Panc1 (cell line): Measurements from ENCODE around the gene PGAM1. TPM values are rescaled to one million over a fixed set of nuclear protein-coding genes. Genes with fewer than 3 reads are reported as not detected.

Experiments used
- ATAC-seq: fragments of 200-7000 bp; cut with Tn5 transposase; 2 replicates; pipeline ENCODE4 v1.9.1; 2020; ENCODE audit warnings: mild to moderate bottlenecking, moderate library complexity
- BruUV-seq: library from RNA; stranded (reverse); fragments of 400-500 nt; replicated peaks from 2 replicates; lab custom pipeline; 2021; lab: Mats Ljungman, UMichigan
- CTCF ChIA-PET: fragments of 300-600 bp; sonication (Branson Sonifier 250); formaldehyde crosslinking; loops from one replicate; lab custom pipeline; 2022; ENCODE audit warnings: antibody characterized with exemption; lab: Charles Lee
- POLR2A ChIA-PET: fragments of 300-600 bp; sonication (Branson Sonifier 250); formaldehyde crosslinking; loops from one replicate; lab custom pipeline; 2022; ENCODE audit warnings: antibody characterized with exemption; lab: Charles Lee
- DNase-seq: peaks from one replicate; pipeline ENCODE4 v3.0.0-alpha.2; 2010; ENCODE audit warnings: low read depth, low spot score
- H3K27ac ChIP-seq: 2 replicates; pipeline ENCODE4 v1.5.1; 2011; ENCODE audit warnings: mild to moderate bottlenecking, low read length, inconsistent platforms
- H3K27me3 ChIP-seq: fragments of 200-500 bp; sonication (Bioruptor generic); 2 replicates; pipeline ENCODE4 v1.6.0; 2014; ENCODE audit warnings: low read length, inconsistent platforms; ENCODE audit not compliant: control insufficient read depth, insufficient read depth
- H3K36me3 ChIP-seq: fragments of 200-500 bp; sonication (Bioruptor generic); 2 replicates; pipeline ENCODE4 v1.5.1; 2014; ENCODE audit warnings: inconsistent platforms, mild to moderate bottlenecking, low read length, moderate library complexity; ENCODE audit not compliant: control insufficient read depth, insufficient read depth
- H3K4me1 ChIP-seq: 2 replicates; pipeline ENCODE4 v1.5.1; 2011; ENCODE audit warnings: inconsistent platforms, mild to moderate bottlenecking, low read length, moderate library complexity; ENCODE audit not compliant: control insufficient read depth, insufficient read depth
- H3K4me3 ChIP-seq, 2 experiments: 2 replicates each; pipeline ENCODE4 v1.5.1; 2011 to 2012; ENCODE audit warnings: low read depth in 2 of 2, low read length in 2 of 2, mild to moderate bottlenecking in 2 of 2, inconsistent platforms in 1 of 2, moderate library complexity in 1 of 2
- H3K9me3 ChIP-seq: fragments of 200-500 bp; sonication (Bioruptor generic); 2 replicates; pipeline ENCODE4 v1.5.1; 2014; ENCODE audit warnings: low read depth, mild to moderate bottlenecking, inconsistent platforms, low read length, moderate library complexity; ENCODE audit not compliant: control insufficient read depth, insufficient read depth
- POLR2AphosphoS5 ChIP-seq: IDR thresholded peaks from 2 replicates; pipeline ENCODE4 v1.6.1; 2012; ENCODE audit warnings: mild to moderate bottlenecking, low read depth, low read length, moderate library complexity
- SIN3A ChIP-seq: IDR thresholded peaks from 2 replicates; pipeline ENCODE4 v1.6.1; 2012; ENCODE audit warnings: low read depth, mild to moderate bottlenecking, low read length, moderate library complexity, borderline replicate concordance; ENCODE audit not compliant: insufficient read depth
- TCF7L2 ChIP-seq: IDR thresholded peaks from 2 replicates; pipeline ENCODE4 v1.6.1; 2011; ENCODE audit warnings: mild to moderate bottlenecking, low read depth, low read length, inconsistent platforms
- in situ Hi-C: cut with HindIII; loops from 2 replicates; pipeline ENCODE4 v1.10.0; 2016; ENCODE audit warnings: low sequenced_read_pairs, low pct_unique_long_range_greater_than_20kb
- intact Hi-C: fragments of 100-400 bp; cut with micrococcal nuclease; formaldehyde crosslinking; loops from one replicate; pipeline ENCODE4 v1.10.0; 2022; ENCODE audit not compliant: unreplicated experiment
- total RNA-seq: library from RNA; stranded (reverse); gene quantifications from one replicate; pipeline ENCODE4 v1.2.1, GENCODE V29; 2021; ENCODE audit not compliant: unreplicated experiment
- TF ChIP-seq, protein P1 (sequence below): fragments of 450-650 bp; IDR thresholded peaks from 2 replicates; pipeline ENCODE4 v1.5.1; 2017; ENCODE audit warnings: mild to moderate bottlenecking
- TF ChIP-seq, protein P2 (sequence below), 2 experiments: IDR thresholded peaks; 2 replicates each; pipeline ENCODE4 v1.6.1; 2011 to 2012; ENCODE audit warnings: low read depth in 2 of 2, control low read depth in 1 of 2, low read length in 1 of 2, mild to moderate bottlenecking in 1 of 2, moderate library complexity in 1 of 2; ENCODE audit not compliant: insufficient read depth in 1 of 2

The PGAM1 gene
- total RNA-seq, 1 experiment from 2014 or later: 726 TPM

DNA sequence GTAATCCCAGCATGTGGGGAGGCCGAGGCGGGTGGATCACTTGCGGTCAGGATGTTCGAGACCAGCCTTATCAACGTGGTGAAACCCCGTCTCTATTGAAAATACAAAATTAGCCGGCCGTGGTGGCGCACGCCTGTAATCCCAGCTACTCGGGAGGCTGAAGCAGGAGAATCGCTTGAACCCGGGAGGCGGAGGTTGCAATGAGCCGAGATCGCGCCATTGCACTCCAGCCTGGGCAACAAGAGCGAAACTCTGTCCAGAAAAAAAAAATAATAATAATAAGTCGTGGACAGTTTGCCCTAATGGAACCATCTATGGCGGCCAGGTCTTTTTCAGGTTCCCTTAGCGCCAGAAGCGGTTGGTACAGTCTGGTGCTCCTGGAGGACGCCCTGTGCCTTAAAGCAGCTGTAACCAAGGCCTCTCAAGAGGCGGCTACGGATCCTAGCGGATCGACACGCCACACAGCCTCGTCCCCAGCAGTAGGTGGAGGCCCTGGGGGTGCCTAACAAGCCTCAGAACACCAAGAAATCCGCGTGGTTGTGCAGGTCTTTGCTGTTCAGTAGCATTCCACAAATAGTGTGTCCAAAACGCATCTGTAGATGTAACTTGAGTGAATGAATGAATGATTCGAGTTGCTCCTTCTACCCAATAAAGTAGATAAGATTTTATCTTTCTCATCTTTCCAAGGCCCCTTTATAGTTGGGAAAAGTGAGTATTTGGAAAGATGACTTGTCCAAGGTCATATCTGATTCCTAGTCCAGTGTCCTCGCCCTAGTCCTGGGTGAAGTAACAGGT is 982 bp downstream of the PGAM1 start:
- Histone ChIP-seq H3K4me1 (peaks cover 10% of the 10 kb centered on the region), H3K4me3 (peak overlapping the region; percentile 83), H3K36me3 (peaks cover 37% of the 10 kb centered on the region), H3K27ac (peak overlapping the region; percentile 94), H3K9me3 (no peaks in the 10 kb centered on the region), H3K27me3 (no peaks in the 10 kb centered on the region)
- in situ Hi-C loops: no loop called here
- DNase-seq (no peak), ATAC-seq (no peak)
- ChIA-PET POLR2A (interaction anchor here (0.6 kb wide), 1 partner anchor 94 kb away, joined by 9 read pairs; no protein-coding TSS in a partner anchor), CTCF (no interaction called here)
- BruUV-seq: no TSS peak
- TF ChIP-seq TCF7L2 (no peak), POLR2AphosphoS5 (0 out of 2 replicates have a peak, but pooled peaks have one; percentile 19), SIN3A (no peak)
- TF ChIP-seq, protein P1, sequence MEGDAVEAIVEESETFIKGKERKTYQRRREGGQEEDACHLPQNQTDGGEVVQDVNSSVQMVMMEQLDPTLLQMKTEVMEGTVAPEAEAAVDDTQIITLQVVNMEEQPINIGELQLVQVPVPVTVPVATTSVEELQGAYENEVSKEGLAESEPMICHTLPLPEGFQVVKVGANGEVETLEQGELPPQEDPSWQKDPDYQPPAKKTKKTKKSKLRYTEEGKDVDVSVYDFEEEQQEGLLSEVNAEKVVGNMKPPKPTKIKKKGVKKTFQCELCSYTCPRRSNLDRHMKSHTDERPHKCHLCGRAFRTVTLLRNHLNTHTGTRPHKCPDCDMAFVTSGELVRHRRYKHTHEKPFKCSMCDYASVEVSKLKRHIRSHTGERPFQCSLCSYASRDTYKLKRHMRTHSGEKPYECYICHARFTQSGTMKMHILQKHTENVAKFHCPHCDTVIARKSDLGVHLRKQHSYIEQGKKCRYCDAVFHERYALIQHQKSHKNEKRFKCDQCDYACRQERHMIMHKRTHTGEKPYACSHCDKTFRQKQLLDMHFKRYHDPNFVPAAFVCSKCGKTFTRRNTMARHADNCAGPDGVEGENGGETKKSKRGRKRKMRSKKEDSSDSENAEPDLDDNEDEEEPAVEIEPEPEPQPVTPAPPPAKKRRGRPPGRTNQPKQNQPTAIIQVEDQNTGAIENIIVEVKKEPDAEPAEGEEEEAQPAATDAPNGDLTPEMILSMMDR: no peak
- intact Hi-C loops: no loop called here

DNA sequence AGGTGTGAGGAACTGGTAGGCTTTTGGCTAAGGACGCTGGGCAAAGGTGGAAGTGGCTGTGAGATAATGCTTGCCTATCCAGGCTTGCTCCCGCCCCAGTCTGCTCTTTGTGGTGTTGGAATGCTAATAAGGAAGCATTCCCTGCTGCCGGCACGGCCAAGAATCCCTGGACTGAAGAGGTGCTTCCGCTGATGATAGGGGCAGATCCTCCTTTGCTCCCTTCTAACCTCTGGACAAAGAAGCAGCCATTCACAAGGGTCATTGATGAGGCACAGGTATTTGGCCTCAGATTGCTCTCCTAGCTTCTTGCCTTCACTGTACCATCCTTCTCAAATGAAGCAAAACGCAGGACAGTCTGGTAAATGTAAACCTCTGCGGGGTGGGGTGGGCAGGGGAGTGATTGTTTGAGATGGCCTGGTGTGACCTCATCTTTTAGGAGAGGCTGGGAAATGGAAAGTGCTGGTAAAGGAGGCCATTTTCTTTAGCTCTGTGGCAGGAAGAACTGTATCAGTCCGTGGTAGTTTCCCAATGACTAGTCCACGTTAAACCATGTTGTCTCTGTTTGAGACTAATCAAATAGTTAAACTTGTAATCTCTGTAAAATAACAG is 1.7 kb downstream of the PGAM1 start:
- DNase-seq (no peak), ATAC-seq (peak; percentile 13)
- ChIA-PET CTCF (interaction anchor here (0.6 kb wide), 1 partner anchor 9 kb away, joined by 3 read pairs; no protein-coding TSS in a partner anchor), POLR2A (interaction anchor here (0.6 to 1.1 kb wide), 3 partner anchors 16 to 95 kb away, joined by 3 to 9 read pairs (median 3); partner anchors contain the start of gene RRP12)
- Histone ChIP-seq H3K27me3 (no peaks in the 10 kb centered on the region), H3K4me3 (peak overlapping the region; percentile 83), H3K27ac (peak overlapping the region; percentile 94), H3K36me3 (peaks cover 39% of the 10 kb centered on the region), H3K4me1 (peaks cover 10% of the 10 kb centered on the region), H3K9me3 (no peaks in the 10 kb centered on the region)
- intact Hi-C loops (no loop called here), in situ Hi-C loops (no loop called here)
- BruUV-seq: no TSS peak
- peak; percentile 12; the same call in 1 of the 2 replicates for TF ChIP-seq POLR2AphosphoS5
- no peak for TF ChIP-seq SIN3A

DNA sequence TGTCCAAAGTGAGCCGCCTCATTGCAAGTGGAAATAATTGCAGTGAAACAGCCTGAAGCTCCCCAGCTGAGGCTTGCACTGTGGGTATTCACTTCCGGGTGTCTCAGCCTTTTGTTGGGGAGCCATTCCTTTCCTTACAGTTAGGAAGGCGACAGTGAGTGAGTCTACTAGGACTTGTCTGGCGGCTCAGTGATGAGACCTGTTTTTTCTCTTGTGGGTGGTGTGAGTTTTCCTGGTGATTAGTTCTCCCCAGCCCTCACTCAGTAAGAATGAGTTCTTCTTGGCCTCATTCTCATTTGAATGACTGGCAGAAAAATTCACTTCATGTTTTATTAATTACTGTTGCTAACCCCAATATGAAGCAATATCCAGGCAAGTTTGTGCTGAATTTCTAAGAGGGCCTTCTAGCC is 2.6 kb downstream of the PGAM1 start:
- DNase-seq: no peak
- TF ChIP-seq, protein P1: no peak
- TF ChIP-seq POLR2AphosphoS5: no peak
- no peak for TF ChIP-seq SIN3A
- TF ChIP-seq, protein P2, sequence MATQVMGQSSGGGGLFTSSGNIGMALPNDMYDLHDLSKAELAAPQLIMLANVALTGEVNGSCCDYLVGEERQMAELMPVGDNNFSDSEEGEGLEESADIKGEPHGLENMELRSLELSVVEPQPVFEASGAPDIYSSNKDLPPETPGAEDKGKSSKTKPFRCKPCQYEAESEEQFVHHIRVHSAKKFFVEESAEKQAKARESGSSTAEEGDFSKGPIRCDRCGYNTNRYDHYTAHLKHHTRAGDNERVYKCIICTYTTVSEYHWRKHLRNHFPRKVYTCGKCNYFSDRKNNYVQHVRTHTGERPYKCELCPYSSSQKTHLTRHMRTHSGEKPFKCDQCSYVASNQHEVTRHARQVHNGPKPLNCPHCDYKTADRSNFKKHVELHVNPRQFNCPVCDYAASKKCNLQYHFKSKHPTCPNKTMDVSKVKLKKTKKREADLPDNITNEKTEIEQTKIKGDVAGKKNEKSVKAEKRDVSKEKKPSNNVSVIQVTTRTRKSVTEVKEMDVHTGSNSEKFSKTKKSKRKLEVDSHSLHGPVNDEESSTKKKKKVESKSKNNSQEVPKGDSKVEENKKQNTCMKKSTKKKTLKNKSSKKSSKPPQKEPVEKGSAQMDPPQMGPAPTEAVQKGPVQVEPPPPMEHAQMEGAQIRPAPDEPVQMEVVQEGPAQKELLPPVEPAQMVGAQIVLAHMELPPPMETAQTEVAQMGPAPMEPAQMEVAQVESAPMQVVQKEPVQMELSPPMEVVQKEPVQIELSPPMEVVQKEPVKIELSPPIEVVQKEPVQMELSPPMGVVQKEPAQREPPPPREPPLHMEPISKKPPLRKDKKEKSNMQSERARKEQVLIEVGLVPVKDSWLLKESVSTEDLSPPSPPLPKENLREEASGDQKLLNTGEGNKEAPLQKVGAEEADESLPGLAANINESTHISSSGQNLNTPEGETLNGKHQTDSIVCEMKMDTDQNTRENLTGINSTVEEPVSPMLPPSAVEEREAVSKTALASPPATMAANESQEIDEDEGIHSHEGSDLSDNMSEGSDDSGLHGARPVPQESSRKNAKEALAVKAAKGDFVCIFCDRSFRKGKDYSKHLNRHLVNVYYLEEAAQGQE (IDR thresholded peaks at IDR 0.05; ENCODE audit: insufficient read depth in 1 of 2, low read depth in 2 of 2, low read length in 1 of 2): no peak
- TF ChIP-seq TCF7L2: no peak
- intact Hi-C loops: no loop called here
- ChIA-PET CTCF (interaction anchor here (0.6 kb wide), 1 partner anchor 10 kb away, joined by 3 read pairs; no protein-coding TSS in a partner anchor), POLR2A (interaction anchor here (0.7 to 1.1 kb wide), 2 partner anchors 15 to 27 kb away, joined by 3 read pairs; partner anchors contain the start of gene RRP12)
- H3K36me3 ChIP-seq: peaks cover 39% of the 10 kb centered on the region
- no peaks in the 10 kb centered on the region for H3K9me3 ChIP-seq
- BruUV-seq: no TSS peak
- peak overlapping the region; percentile 94 for H3K27ac ChIP-seq
- H3K27me3 ChIP-seq: no peaks in the 10 kb centered on the region
- H3K4me3 ChIP-seq: peak overlapping the region; percentile 83
- in situ Hi-C loops: no loop called here
- ATAC-seq: no peak
- peaks cover 10% of the 10 kb centered on the region for H3K4me1 ChIP-seq
